Measurements from ENCODE around the gene AUP1. TPM values are rescaled to one million over a fixed set of nuclear protein-coding genes. Genes with fewer than 3 reads are reported as not detected.

AUP1 gene
- total and polyA plus RNA-seq, 2 of the 4 experiments (the other 2 are of a cell fraction), result 47.5 to 100.0 TPM

DNA sequence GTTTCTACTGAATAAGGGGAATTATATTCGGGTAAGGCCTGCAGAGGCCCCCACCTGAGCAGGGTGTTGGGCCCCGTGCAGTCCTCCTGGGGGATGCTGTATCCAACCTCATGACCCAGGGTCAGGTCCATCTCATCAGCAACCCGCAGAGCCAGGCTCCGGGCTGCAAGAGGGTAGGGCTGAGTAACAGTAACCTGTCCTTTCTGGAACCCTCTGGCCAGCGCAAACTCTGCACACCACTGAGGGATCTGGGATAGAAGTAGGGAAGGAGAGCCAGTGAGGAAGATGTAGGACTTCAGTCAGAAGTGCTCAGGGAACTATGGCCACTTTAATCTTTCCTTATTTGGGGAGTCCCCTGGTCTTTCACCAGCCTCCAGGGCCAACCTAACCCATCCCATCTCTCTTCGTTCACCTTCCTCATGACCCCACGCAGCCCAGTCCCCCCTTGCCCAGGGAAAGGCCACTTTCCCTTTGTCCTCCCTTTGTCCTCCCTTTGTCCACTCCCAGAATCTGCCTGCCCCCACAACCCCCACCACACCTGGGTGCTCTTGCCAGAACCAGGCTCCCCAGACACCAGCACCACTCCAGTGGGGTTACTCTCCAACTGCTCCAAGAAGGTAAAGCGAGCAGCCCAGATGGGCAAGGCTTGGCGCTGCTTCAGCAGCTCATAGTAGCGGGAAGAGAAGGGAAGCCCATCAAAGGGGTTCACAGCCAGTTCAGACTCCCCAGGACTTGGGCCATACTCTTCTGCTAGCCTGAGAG, 4.4 kb downstream of the AUP1 start:
- Histone ChIP-seq H3K4me3 (ENCODE audit: insufficient read depth, low read depth, low read length) (no peak overlapping the region), H3K4ac (ENCODE audit: low read depth, low read length) (no peak overlapping the region), H3K27ac (ENCODE audit: insufficient read depth, low read length) (no peak overlapping the region), H3K4me1 (ENCODE audit: control insufficient read depth, insufficient read depth, low read length) (peaks cover 5% of the 10 kb centered on the region), H2BK15ac (ENCODE audit: low read depth, low read length) (no peak overlapping the region), H2AK5ac (ENCODE audit: low read depth, low read length) (no peak overlapping the region), H3K56ac (ENCODE audit: extremely low read depth, insufficient read depth, low read length) (no peak overlapping the region), H3K9me1 (ENCODE audit: insufficient read depth, low read length) (peaks cover 9% of the 10 kb centered on the region), H3K14ac (replicated peaks; ENCODE audit: low read depth, low read length) (no peak overlapping the region), H3K9ac (ENCODE audit: low read depth, low read length) (no peak overlapping the region), H3K23ac (ENCODE audit: low read depth, low read length) (no peak overlapping the region), H2AFZ (replicated peaks; ENCODE audit: low read length, poor library complexity) (no peak overlapping the region), H3K9me3 (ENCODE audit: control insufficient read depth, insufficient read depth, low read length) (no peaks in the 10 kb centered on the region), H2BK5ac (ENCODE audit: low read depth, low read length, poor library complexity, severe bottlenecking) (no peak overlapping the region), H4K91ac (ENCODE audit: insufficient read depth, low read depth, low read length) (no peak overlapping the region), H3K18ac (ENCODE audit: low read depth, low read length) (no peak overlapping the region), H4K8ac (ENCODE audit: low read depth in 2 of 2, low read length in 2 of 2) (no peak overlapping the region), H4K5ac (ENCODE audit: low read depth, low read length) (no peak overlapping the region), H2BK20ac (ENCODE audit: low read depth, low read length) (no peak overlapping the region), H3K4me2 (ENCODE audit: low read depth, low read length) (no peak overlapping the region), H3K36me3 (ENCODE audit: control insufficient read depth, insufficient read depth, low read length) (peaks cover 27% of the 10 kb centered on the region), H3K27me3 (ENCODE audit: control insufficient read depth, insufficient read depth, low read length) (peaks cover 22% of the 10 kb centered on the region), H4K20me1 (ENCODE audit: insufficient read depth, low read length) (peaks cover 13% of the 10 kb centered on the region), H2AK9ac (replicated peaks; ENCODE audit: low read depth, low read length, poor library complexity) (no peak overlapping the region), H3K79me1 (ENCODE audit: low read depth in 1 of 2, low read length in 2 of 2) (peaks cover 16 to 34% of the 10 kb centered on the region in 2 experiments; a peak in 2 of 4 replicates), H2BK120ac (ENCODE audit: low read depth, low read length) (no peak overlapping the region)
- in situ Hi-C loops (cut with MboI; ENCODE audit: low sequenced_read_pairs) (no loop called here), dilution Hi-C loops (cut with HindIII; ENCODE audit: low sequenced_read_pairs, unreplicated experiment) (no loop called here), intact Hi-C loops (cut with micrococcal nuclease) (no loop called here)
- WGBS, 2 experiments (ENCODE audit: extremely low coverage in 2 of 2, insufficient read length in 1 of 2), result 96% methylated on average over 4 of the region's 10 CpGs; no CpG with 5 or more reads in 1 of the 2 experiments
- BruUV-seq (replicated peaks), result no TSS peak
- no peak for DNase-seq
- TF ChIP-seq MXI1 (IDR thresholded peaks at IDR 0.05; ENCODE audit: borderline replicate concordance, low read depth, low read length) (no peak), CHD1 (IDR thresholded peaks at IDR 0.05; ENCODE audit: low read depth, low read length) (no peak)
- TF ChIP-seq, protein P1, sequence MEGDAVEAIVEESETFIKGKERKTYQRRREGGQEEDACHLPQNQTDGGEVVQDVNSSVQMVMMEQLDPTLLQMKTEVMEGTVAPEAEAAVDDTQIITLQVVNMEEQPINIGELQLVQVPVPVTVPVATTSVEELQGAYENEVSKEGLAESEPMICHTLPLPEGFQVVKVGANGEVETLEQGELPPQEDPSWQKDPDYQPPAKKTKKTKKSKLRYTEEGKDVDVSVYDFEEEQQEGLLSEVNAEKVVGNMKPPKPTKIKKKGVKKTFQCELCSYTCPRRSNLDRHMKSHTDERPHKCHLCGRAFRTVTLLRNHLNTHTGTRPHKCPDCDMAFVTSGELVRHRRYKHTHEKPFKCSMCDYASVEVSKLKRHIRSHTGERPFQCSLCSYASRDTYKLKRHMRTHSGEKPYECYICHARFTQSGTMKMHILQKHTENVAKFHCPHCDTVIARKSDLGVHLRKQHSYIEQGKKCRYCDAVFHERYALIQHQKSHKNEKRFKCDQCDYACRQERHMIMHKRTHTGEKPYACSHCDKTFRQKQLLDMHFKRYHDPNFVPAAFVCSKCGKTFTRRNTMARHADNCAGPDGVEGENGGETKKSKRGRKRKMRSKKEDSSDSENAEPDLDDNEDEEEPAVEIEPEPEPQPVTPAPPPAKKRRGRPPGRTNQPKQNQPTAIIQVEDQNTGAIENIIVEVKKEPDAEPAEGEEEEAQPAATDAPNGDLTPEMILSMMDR (conservative IDR thresholded peaks at IDR 0.05; ENCODE audit: low read depth, low read length), result no peak
- CTCF ChIA-PET, result no interaction called here
- no peak for ATAC-seq (ENCODE audit: low read depth)
- POLR2A ChIA-PET (ENCODE audit: unreplicated experiment), result no interaction called here

All from IMR-90 (cell line).